Spleen (tissue), 13 donors: ENCODE data around the gene ENPP5. TPM values are rescaled to one million over a fixed set of nuclear protein-coding genes. Genes with fewer than 3 reads are reported as not detected.
A peak's percentile ranks its signal among the peaks of the same experiment; 100 is the strongest.

Experiments used
- DNase-seq: peaks from one replicate; pipeline ENCODE4 v3.0.0-alpha.2; 2020
- H3K27ac ChIP-seq, 8 donors: fragments of 200-600 bp; sonication (generic) in 7 of 8; 1 replicate in 4 of 8; 2 replicates in 4 of 8; pipeline versions ENCODE4 v1.5.0 to v1.8.0; 2016 to 2021; ENCODE audit warnings: inconsistent platforms in 4 of 8, mild to moderate bottlenecking in 4 of 8, moderate library complexity in 1 of 8
- H3K27me3 ChIP-seq, 7 donors: fragments of 200-600 bp; sonication (generic) in 6 of 7; replicated peaks in 1 of 7; 1 replicate in 4 of 7; 2 replicates in 3 of 7; pipeline versions ENCODE4 v1.5.0 to v1.8.0; 2016 to 2021; ENCODE audit warnings: inconsistent platforms in 3 of 7, mild to moderate bottlenecking in 1 of 7
- H3K36me3 ChIP-seq, 6 donors: fragments of 200-600 bp; sonication (generic) in 5 of 6; 1 replicate in 4 of 6; 2 replicates in 2 of 6; pipeline versions ENCODE4 v1.5.0 to v1.8.0; 2016 to 2021; ENCODE audit warnings: inconsistent platforms in 2 of 6
- H3K4me1 ChIP-seq, 6 donors: fragments of 200-600 bp; sonication (generic) in 5 of 6; 1 replicate in 3 of 6; 2 replicates in 3 of 6; pipeline versions ENCODE4 v1.5.0 to v1.8.0; 2016 to 2021; ENCODE audit warnings: inconsistent platforms in 3 of 6
- H3K4me3 ChIP-seq, 8 donors: fragments of 200-600 bp; sonication (generic) in 7 of 8; 1 replicate in 4 of 8; 2 replicates in 4 of 8; pipeline versions ENCODE4 v1.5.0 to v1.8.0; 2016 to 2021; ENCODE audit warnings: inconsistent platforms in 4 of 8, mild to moderate bottlenecking in 4 of 8, moderate library complexity in 2 of 8
- H3K9me3 ChIP-seq, 8 donors: fragments of 200-600 bp; sonication (generic) in 7 of 8; 1 replicate in 4 of 8; 2 replicates in 4 of 8; pipeline versions ENCODE4 v1.5.0 to v1.8.0; 2016 to 2021; ENCODE audit warnings: inconsistent platforms in 4 of 8
- CTCF ChIP-seq, 11 experiments: fragments of 200-600 bp in 7 of 11; fragments of 450-650 bp in 4 of 11; sonication (generic) in 4 of 11; IDR thresholded peaks in 8 of 11; conservative IDR thresholded peaks in 3 of 11; 1 replicate in 7 of 11; 2 replicates in 4 of 11; pipeline versions ENCODE4 v1.4.0 to v1.8.0; 2016 to 2021; ENCODE audit warnings: antibody characterized with exemption in 11 of 11, inconsistent platforms in 4 of 11, mild to moderate bottlenecking in 1 of 11
- POLR2A ChIP-seq, 3 donors: fragments of 450-650 bp; IDR thresholded peaks; one replicate each; pipeline ENCODE4 v1.5.1; 2017; ENCODE audit warnings: antibody characterized with exemption in 3 of 3, mild to moderate bottlenecking in 1 of 3
- POLR2AphosphoS5 ChIP-seq, 3 donors: sonication (generic); formaldehyde crosslinking; IDR thresholded peaks; one replicate each; pipeline ENCODE4 v1.5.1; 2017; ENCODE audit warnings: antibody characterized with exemption in 3 of 3
- WGBS, 5 donors: extraction: QIAGEN DNeasy Blood & Tissue Kit in 3 of 5; methylation state at CpG; one replicate each; pipeline versions ENCODE4 v1.1.5 to v1.1.7; 2013 to 2018; 5-methylcytosine and 5-hydroxymethylcytosine counted together
- intact Hi-C: fragments of 100-400 bp; cut with DNase I; formaldehyde crosslinking; loops from one replicate; pipeline ENCODE4 v1.15.0; 2023; ENCODE audit warnings: low total_unique reads
- long read RNA-seq, 2 donors: transcript quantifications; one replicate each; lab custom pipeline, GENCODE V29; 2026
- polyA plus RNA-seq, 3 donors: library from polyadenylated mRNA; stranded (reverse); fragments of 200-250 nt; gene quantifications; one replicate each; pipeline ENCODE4 v1.2.1, GENCODE V29; 2013
- total RNA-seq, 7 donors: library from RNA; depleted of rRNA in 3 of 7; stranded (reverse); fragments of >200 nt in 3 of 7; fragmentation: NEBNext Ultra II Directional in 4 of 7; extraction: Animal tissue kit (Norgen Biotek cat#: 25700) in 4 of 7; gene quantifications; one replicate each; pipeline versions ENCODE4 v1.1.0 to v1.2.1, GENCODE V29; 2016 to 2021
- donor health status: healthy with polysubstance abuse.
- donor health status: DM: no; HTN: no; CAD: no; lungs with moderate emphysema.
- donor health status: DM: no; HTN: no; CAD: no.
- donor health status: Bipolar disorder and iron deficiency.
- donor health status: healthy.
- donor health status: DM: no; HTN: no; CAD: no.
- donor health status: DM: yes; HTN: yes; CAD: no.

ENPP5 gene
- total RNA-seq, result 10 to 100 TPM in 2 of 7 donors, 1 to 10 TPM in 5; 4.2 to 13.6 (median 7.3) TPM
- 1 to 10 TPM; 1.7 to 5.0 (median 2.1) TPM for polyA plus RNA-seq
- long read RNA-seq, donor 1, partial matches to known transcripts, result 0 of 2 reads
- long read RNA-seq, donor 1, other reads (novel, unspliced or antisense), result 0 of 2 reads
- long read RNA-seq, donor 2, partial matches to known transcripts, result 0 of 2 reads
- long read RNA-seq, donor 2, other reads (novel, unspliced or antisense), result 0 of 2 reads

GRCh38 chr6:46170357-46171289 lies at the start of gene ENPP5:
Gene ENPP5 (minus strand): TSS chr6:46170980. CDS start chr6:46168262, 2,718 bp downstream.
- Histone ChIP-seq H3K36me3 (no peaks in the 10 kb centered on the region), H3K9me3 (no peaks in the 10 kb centered on the region), H3K4me1 (peaks cover 0 to 25% (median 12%) of the 10 kb centered on the region in 6 donors), H3K4me3 (peak within 1 kb of the TSS; percentile 51 to 78 (median 58)), H3K27me3 (peaks cover 0 to 26% (median 11%) of the 10 kb centered on the region in 7 donors), H3K27ac (peak within 1 kb of the TSS in 6 of 8 donors; percentile 31 to 74 (median 68))
- intact Hi-C loops, result no loop called here
- 1 to 2% (median 1%) methylated on average over 32 to 49 of the region's 49 CpGs for WGBS, 5 donors
- TF ChIP-seq POLR2A (IDR thresholded peaks at IDR 0.05), result no peak
- peak; percentile 60 to 80 (median 72) for TF ChIP-seq POLR2AphosphoS5 (IDR thresholded peaks at IDR 0.05)
- peak; percentile 94 for DNase-seq

- intact Hi-C loops, result loop anchor here (5.0 kb wide), 2 partner anchors 193 to 408 kb away; no protein-coding TSS in a partner anchor
- Histone ChIP-seq H3K36me3 (no peaks in the 10 kb centered on the region), H3K27ac (peak overlapping the region in 1 of 8 donors; percentile 54), H3K27me3 (no peaks in the 10 kb centered on the region), H3K9me3 (no peaks in the 10 kb centered on the region), H3K4me3 (no peak overlapping the region), H3K4me1 (peaks cover 0 to 44% (median 25%) of the 10 kb centered on the region in 6 donors)
- TF ChIP-seq CTCF (IDR thresholded peaks at IDR 0.05 in 8 of 11, conservative IDR thresholded peaks at IDR 0.05 in 3 of 11), result no peak
- TF ChIP-seq POLR2A (IDR thresholded peaks at IDR 0.05), result no peak
- DNase-seq, result no peak
These were observed 48.9 kb upstream of the ENPP5 start for GRCh38 chr6:46219661-46220060.

GRCh38 chr6:46218457-46218856 lies 47.7 kb upstream of the ENPP5 start:
- intact Hi-C loops, result loop anchor here (5.0 kb wide), 1 partner anchor 194 kb away; no protein-coding TSS in a partner anchor
- no peak for TF ChIP-seq POLR2AphosphoS5 (IDR thresholded peaks at IDR 0.05)
- TF ChIP-seq CTCF (IDR thresholded peaks at IDR 0.05 in 8 of 11, conservative IDR thresholded peaks at IDR 0.05 in 3 of 11), result no peak
- no peak for TF ChIP-seq POLR2A (IDR thresholded peaks at IDR 0.05)
- no peaks in the 10 kb centered on the region for H3K27me3 ChIP-seq
- H3K36me3 ChIP-seq, result no peaks in the 10 kb centered on the region
- H3K4me3 ChIP-seq, result no peak overlapping the region
- no peak for DNase-seq
- WGBS, 5 donors, result 90 to 100% (median 93%) methylated on average over 2 of the region's 2 CpGs
- peaks cover 0 to 44% (median 25%) of the 10 kb centered on the region in 6 donors for H3K4me1 ChIP-seq
- no peaks in the 10 kb centered on the region for H3K9me3 ChIP-seq
- peak overlapping the region in 5 of 8 donors; percentile 23 to 73 (median 55) for H3K27ac ChIP-seq

- Histone ChIP-seq H3K27ac (peak overlapping the region in 5 of 8 donors; percentile 43 to 73 (median 55)), H3K27me3 (no peaks in the 10 kb centered on the region), H3K36me3 (no peaks in the 10 kb centered on the region), H3K4me3 (no peak overlapping the region), H3K9me3 (no peaks in the 10 kb centered on the region), H3K4me1 (peaks cover 0 to 44% (median 25%) of the 10 kb centered on the region in 6 donors)
- 23 to 44% (median 33%) methylated on average over 5 of the region's 5 CpGs for WGBS, 5 donors
- no peak for DNase-seq
- intact Hi-C loops, result loop anchor here (5.0 kb wide), 1 partner anchor 195 kb away; no protein-coding TSS in a partner anchor
- TF ChIP-seq POLR2A (IDR thresholded peaks at IDR 0.05) (no peak), CTCF (IDR thresholded peaks at IDR 0.05 in 8 of 11, conservative IDR thresholded peaks at IDR 0.05 in 3 of 11) (no peak), POLR2AphosphoS5 (IDR thresholded peaks at IDR 0.05) (peak in 1 of 3 donors; percentile 87)
These were observed 46.9 kb upstream of the ENPP5 start for GRCh38 chr6:46217671-46218131.
